Thoracic aorta (tissue), 2 donors: ENCODE results near the gene SLC35F1. TPM values are rescaled to one million over a fixed set of nuclear protein-coding genes. Genes with fewer than 3 reads are reported as not detected.

Experiments used
- ATAC-seq: fragments of 150-250 bp; one replicate; pipeline ENCODE4 v1.8.0; 2017; ENCODE audit warnings: low read depth; ENCODE audit not compliant: insufficient number of reproducible peaks, low FRiP score
- DNase-seq: peaks from one replicate; pipeline ENCODE4 v3.0.0-alpha.2; 2020; ENCODE audit warnings: low spot score
- H3K27ac ChIP-seq, 2 donors: fragments of 200-600 bp; sonication (generic); 1 replicate in 1 of 2; 2 replicates in 1 of 2; pipeline ENCODE4 v1.5.1; 2016; ENCODE audit warnings: mild to moderate bottlenecking in 2 of 2, moderate library complexity in 2 of 2
- H3K27me3 ChIP-seq: fragments of 200-600 bp; sonication (generic); replicated peaks from 2 replicates; pipeline ENCODE4 v1.6.0; 2016; ENCODE audit warnings: mild to moderate bottlenecking; ENCODE audit not compliant: insufficient read depth
- H3K36me3 ChIP-seq: fragments of 200-600 bp; sonication (generic); one replicate; pipeline ENCODE4 v1.5.1; 2016
- H3K4me1 ChIP-seq, 2 donors: fragments of 200-600 bp; sonication (generic); 1 replicate in 1 of 2; 2 replicates in 1 of 2; pipeline versions ENCODE4 v1.5.1 to v1.6.0; 2016; ENCODE audit warnings: low read depth in 2 of 2, mild to moderate bottlenecking in 1 of 2; ENCODE audit not compliant: control insufficient read depth in 1 of 2
- H3K4me3 ChIP-seq: fragments of 200-600 bp; sonication (generic); 2 replicates; pipeline ENCODE4 v1.5.1; 2016; ENCODE audit warnings: mild to moderate bottlenecking
- H3K9me3 ChIP-seq: fragments of 200-600 bp; sonication (generic); 2 replicates; pipeline ENCODE4 v1.5.1; 2016
- CTCF ChIP-seq: fragments of 200-600 bp; sonication (generic); IDR thresholded peaks from one replicate; pipeline ENCODE4 v1.5.1; 2019; ENCODE audit warnings: antibody characterized with exemption
- total RNA-seq, 2 donors: library from RNA; depleted of rRNA; stranded (reverse); fragments of >200 nt; gene quantifications; one replicate each; pipeline versions ENCODE4 v1.1.0 to v1.2.3, GENCODE V29; 2016

SLC35F1 gene
- total RNA-seq, 2 donors from 2014 or later = 0.81 to 3.0 TPM

DNA sequence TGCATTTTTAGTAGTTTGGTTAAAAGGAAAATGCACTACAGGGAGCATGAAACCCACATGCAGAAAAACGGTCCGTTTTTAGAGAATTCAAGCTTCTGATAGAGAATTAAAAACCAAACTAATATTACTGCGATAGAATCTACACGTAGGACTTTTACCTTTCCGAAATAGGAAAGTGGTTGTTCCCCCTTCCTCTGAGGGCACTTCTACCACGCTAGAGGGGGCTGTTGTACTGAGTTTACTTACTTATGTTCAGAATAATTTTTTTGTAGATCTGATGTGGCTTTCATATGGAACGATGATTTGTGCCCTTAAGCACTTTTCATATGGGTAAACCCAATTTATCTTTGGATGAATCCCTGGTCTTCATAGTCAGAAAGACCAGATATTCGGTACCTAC is 376.7 kb downstream of the SLC35F1 start:
- no peaks in the 10 kb centered on the region for H3K27me3 ChIP-seq
- DNase-seq = no peak

GRCh38 chr6:118284736-118285360 is 377.8 kb downstream of the SLC35F1 start:
- Histone ChIP-seq H3K27me3 (no peaks in the 10 kb centered on the region), H3K36me3 (no peaks in the 10 kb centered on the region), H3K4me3 (peak overlapping the region; percentile 20), H3K27ac (peak overlapping the region; percentile 61 to 65), H3K9me3 (no peaks in the 10 kb centered on the region), H3K4me1 (peaks cover 25 to 56% of the 10 kb centered on the region in 2 donors)
- TF ChIP-seq CTCF = peak; percentile 62
- DNase-seq (no peak), ATAC-seq (no peak)

More for the DNA sequence above, 376.7 kb downstream of the SLC35F1 start:
- peak; percentile 67 for ATAC-seq
- peak; percentile 69 for TF ChIP-seq CTCF
- H3K4me3 ChIP-seq = peak overlapping the region; percentile 33
- no peak overlapping the region for H3K27ac ChIP-seq
- no peaks in the 10 kb centered on the region for H3K9me3 ChIP-seq
- no peaks in the 10 kb centered on the region for H3K36me3 ChIP-seq
- H3K4me1 ChIP-seq = peaks cover 25 to 52% of the 10 kb centered on the region in 2 donors

DNA sequence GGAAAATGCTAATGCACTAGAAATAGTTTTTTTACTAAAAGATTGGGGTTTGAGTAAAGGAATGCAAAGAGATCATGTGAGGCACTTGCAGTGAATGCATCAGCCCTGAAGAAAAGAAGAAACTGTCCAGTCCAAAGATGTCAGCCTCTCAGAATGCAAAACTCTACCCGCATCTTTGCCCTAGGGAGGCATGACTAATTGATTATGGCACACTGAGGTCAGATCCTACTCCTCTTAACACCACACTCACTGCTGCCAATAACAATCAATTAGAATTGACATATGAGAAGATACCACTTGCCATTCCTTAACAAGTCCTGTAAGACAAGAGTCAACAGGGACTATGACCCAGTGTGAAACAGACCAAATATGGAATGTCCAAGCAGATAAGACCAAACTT is 378.7 kb downstream of the SLC35F1 start:
- H3K9me3 ChIP-seq = no peaks in the 10 kb centered on the region
- ATAC-seq (no peak), DNase-seq (no peak)
- no peaks in the 10 kb centered on the region for H3K27me3 ChIP-seq
- H3K4me3 ChIP-seq = peak overlapping the region; percentile 53
- no peaks in the 10 kb centered on the region for H3K36me3 ChIP-seq
- peaks cover 25 to 56% of the 10 kb centered on the region in 2 donors for H3K4me1 ChIP-seq
- peak overlapping the region; percentile 37 to 61 for H3K27ac ChIP-seq
- no peak for TF ChIP-seq CTCF

DNA sequence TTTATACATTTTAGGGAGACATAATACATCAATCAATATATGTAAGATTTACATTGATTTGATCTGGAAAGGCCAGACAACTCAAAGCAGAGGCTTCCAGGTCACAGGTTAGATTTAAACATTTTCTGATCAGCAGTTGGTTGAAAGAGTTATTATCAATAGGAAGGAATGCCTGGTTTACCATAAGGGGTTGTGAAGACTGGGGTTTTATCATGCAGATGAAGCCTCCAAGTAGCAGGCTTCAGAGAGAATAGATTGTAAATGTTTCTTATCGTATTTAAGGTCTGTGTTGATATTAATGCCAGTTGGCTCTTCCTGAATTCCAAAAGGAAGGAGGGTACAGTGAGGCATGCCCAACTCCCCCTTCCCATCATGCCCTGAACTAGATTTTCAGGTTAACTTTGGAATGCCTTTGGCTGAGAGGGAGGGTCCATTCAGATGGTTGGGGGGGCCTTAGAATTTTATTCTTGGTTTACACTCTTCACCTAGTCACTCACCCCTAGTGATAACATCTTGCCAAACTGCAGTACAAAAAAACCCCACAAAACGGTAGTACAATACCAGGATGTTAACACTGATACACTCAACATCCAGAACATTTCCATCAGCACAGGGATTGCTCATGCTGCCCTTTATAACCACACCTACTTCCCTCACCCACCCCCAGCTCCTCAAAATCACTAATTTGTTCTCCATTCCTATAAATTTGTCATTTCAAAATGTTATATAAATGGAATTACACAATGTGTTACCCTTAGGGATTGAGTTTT is 381.5 kb downstream of the SLC35F1 start:
- DNase-seq = no peak
- H3K27ac ChIP-seq = peak overlapping the region in 1 of 2 donors; percentile 21
- ATAC-seq = peak; percentile 46
- no peak overlapping the region for H3K4me3 ChIP-seq
- peak; percentile 52 for TF ChIP-seq CTCF
- H3K4me1 ChIP-seq = peaks cover 25 to 71% of the 10 kb centered on the region in 2 donors
- no peaks in the 10 kb centered on the region for H3K36me3 ChIP-seq
- no peaks in the 10 kb centered on the region for H3K27me3 ChIP-seq
- H3K9me3 ChIP-seq = no peaks in the 10 kb centered on the region

- Histone ChIP-seq H3K36me3 (no peaks in the 10 kb centered on the region), H3K4me3 (no peak overlapping the region), H3K27me3 (no peaks in the 10 kb centered on the region), H3K27ac (peak overlapping the region; percentile 88 to 96), H3K4me1 (peaks cover 31 to 68% of the 10 kb centered on the region in 2 donors), H3K9me3 (no peaks in the 10 kb centered on the region)
- no peak for DNase-seq
- TF ChIP-seq CTCF = no peak
- ATAC-seq = no peak
Measured at GRCh38 chr6:118292558-118292957, 385.5 kb downstream of the SLC35F1 start.
